Ishikawa (cell line): ENCODE results near the gene ARHGAP8.

ENCODE experiments used
- CEBPB ChIP-seq: IDR thresholded peaks from 2 replicates; pipeline ENCODE4 v1.6.1; 2012
- CREB1 ChIP-seq: IDR thresholded peaks from 2 replicates; pipeline ENCODE4 v1.6.1; 2012; ENCODE audit warnings: low read depth
- EGR1 ChIP-seq: IDR thresholded peaks from 2 replicates; pipeline ENCODE4 v1.6.1; 2012
- EP300 ChIP-seq: IDR thresholded peaks from 2 replicates; pipeline ENCODE4 v1.6.1; 2012; ENCODE audit warnings: borderline replicate concordance
- FOXM1 ChIP-seq: IDR thresholded peaks from 2 replicates; pipeline ENCODE4 v1.6.1; 2012; ENCODE audit warnings: low read depth, borderline replicate concordance
- RAD21 ChIP-seq: IDR thresholded peaks from 2 replicates; pipeline ENCODE4 v1.6.1; 2012; ENCODE audit warnings: low read depth
- TAF1 ChIP-seq: IDR thresholded peaks from 2 replicates; pipeline ENCODE4 v1.6.1; 2012; ENCODE audit warnings: low read depth, mild to moderate bottlenecking
- TCF12 ChIP-seq: IDR thresholded peaks from 2 replicates; pipeline ENCODE4 v1.6.1; 2012; ENCODE audit warnings: low read depth
- YY1 ChIP-seq: IDR thresholded peaks from 2 replicates; pipeline ENCODE4 v1.6.1; 2012; ENCODE audit warnings: low read depth
- TF ChIP-seq, protein P1 (sequence below): IDR thresholded peaks from 2 replicates; pipeline ENCODE4 v1.6.1; 2012
- TF ChIP-seq, protein P2 (sequence below): IDR thresholded peaks from 2 replicates; pipeline ENCODE4 v1.6.1; 2012; ENCODE audit warnings: low read depth, mild to moderate bottlenecking
- TF ChIP-seq, protein P3 (sequence below): IDR thresholded peaks from 2 replicates; pipeline ENCODE4 v1.6.1; 2012

DNA sequence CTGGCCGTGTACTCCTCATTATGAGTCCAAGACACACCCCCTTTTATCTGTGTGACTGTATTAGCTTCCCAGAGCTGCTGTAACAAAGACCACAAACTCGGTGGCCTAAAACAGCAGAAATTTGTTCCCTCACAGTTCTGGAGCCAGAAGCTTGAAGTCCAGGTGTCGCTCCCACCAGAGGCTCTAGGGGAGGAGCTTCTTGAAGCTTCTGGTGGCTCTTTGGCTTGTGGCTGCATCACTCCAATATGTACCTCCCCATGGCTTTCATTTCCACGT, 47.4 kb upstream of the ARHGAP8 start:
- no peak for TF ChIP-seq EP300
- no peak for TF ChIP-seq RAD21
- no peak for TF ChIP-seq YY1
- no peak for TF ChIP-seq CREB1
- TF ChIP-seq TAF1: no peak
- no peak for TF ChIP-seq TCF12
- TF ChIP-seq, protein P1, sequence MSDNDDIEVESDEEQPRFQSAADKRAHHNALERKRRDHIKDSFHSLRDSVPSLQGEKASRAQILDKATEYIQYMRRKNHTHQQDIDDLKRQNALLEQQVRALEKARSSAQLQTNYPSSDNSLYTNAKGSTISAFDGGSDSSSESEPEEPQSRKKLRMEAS: no peak
- TF ChIP-seq CEBPB: no peak
- TF ChIP-seq, protein P2, sequence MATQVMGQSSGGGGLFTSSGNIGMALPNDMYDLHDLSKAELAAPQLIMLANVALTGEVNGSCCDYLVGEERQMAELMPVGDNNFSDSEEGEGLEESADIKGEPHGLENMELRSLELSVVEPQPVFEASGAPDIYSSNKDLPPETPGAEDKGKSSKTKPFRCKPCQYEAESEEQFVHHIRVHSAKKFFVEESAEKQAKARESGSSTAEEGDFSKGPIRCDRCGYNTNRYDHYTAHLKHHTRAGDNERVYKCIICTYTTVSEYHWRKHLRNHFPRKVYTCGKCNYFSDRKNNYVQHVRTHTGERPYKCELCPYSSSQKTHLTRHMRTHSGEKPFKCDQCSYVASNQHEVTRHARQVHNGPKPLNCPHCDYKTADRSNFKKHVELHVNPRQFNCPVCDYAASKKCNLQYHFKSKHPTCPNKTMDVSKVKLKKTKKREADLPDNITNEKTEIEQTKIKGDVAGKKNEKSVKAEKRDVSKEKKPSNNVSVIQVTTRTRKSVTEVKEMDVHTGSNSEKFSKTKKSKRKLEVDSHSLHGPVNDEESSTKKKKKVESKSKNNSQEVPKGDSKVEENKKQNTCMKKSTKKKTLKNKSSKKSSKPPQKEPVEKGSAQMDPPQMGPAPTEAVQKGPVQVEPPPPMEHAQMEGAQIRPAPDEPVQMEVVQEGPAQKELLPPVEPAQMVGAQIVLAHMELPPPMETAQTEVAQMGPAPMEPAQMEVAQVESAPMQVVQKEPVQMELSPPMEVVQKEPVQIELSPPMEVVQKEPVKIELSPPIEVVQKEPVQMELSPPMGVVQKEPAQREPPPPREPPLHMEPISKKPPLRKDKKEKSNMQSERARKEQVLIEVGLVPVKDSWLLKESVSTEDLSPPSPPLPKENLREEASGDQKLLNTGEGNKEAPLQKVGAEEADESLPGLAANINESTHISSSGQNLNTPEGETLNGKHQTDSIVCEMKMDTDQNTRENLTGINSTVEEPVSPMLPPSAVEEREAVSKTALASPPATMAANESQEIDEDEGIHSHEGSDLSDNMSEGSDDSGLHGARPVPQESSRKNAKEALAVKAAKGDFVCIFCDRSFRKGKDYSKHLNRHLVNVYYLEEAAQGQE: no peak
- TF ChIP-seq, protein P3, sequence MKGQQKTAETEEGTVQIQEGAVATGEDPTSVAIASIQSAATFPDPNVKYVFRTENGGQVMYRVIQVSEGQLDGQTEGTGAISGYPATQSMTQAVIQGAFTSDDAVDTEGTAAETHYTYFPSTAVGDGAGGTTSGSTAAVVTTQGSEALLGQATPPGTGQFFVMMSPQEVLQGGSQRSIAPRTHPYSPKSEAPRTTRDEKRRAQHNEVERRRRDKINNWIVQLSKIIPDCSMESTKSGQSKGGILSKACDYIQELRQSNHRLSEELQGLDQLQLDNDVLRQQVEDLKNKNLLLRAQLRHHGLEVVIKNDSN: no peak
- no peak for TF ChIP-seq EGR1
- TF ChIP-seq FOXM1: no peak
